HepG2 (cell line): ENCODE data around the gene RACGAP1. TPM values are rescaled to one million over a fixed set of nuclear protein-coding genes. Genes with fewer than 3 reads are reported as not detected.

Source experiments
- ATAC-seq: fragments of 200-7000 bp; cut with Tn5 transposase; 3 replicates; pipeline ENCODE4 v1.9.1; 2020; ENCODE audit warnings: mild to moderate bottlenecking, moderate library complexity
- BruUV-seq: library from RNA; stranded (reverse); fragments of 400-500 nt; replicated peaks from 2 replicates; lab custom pipeline; 2021; lab: Mats Ljungman, UMichigan
- CTCF ChIA-PET: fragments of 300-600 bp; formaldehyde crosslinking; extraction: SDS; loops from one replicate; lab custom pipeline; 2021; ENCODE audit warnings: low total read pairs, inconsistent platforms, low intra/inter-chr PET ratio; lab: Yijun Ruan, JAX
- POLR2A ChIA-PET: fragments of 350-600 bp; sonication (Branson Sonifier 250); formaldehyde crosslinking; loops from one replicate; lab custom pipeline; 2020; ENCODE audit warnings: antibody characterized with exemption, inconsistent platforms; lab: Yijun Ruan, JAX
- DNase-seq: peaks from one replicate; pipeline ENCODE4 v3.0.0-alpha.2; 2015; ENCODE audit warnings: low spot score
- FAIRE-seq: peaks from 3 replicates; lab custom pipeline; 2011; peaks lifted over from hg19 to GRCh38; lab: Jason Lieb, UNC
- H2AFZ ChIP-seq: one replicate; pipeline ENCODE4 v1.6.1; 2011; ENCODE audit warnings: low read length, inconsistent platforms
- H3K27ac ChIP-seq: fragments of 300-600 bp; 3 replicates; pipeline ENCODE4 v1.8.0; 2011; ENCODE audit warnings: mixed run types, mild to moderate bottlenecking, mixed read lengths, low read length, inconsistent platforms; ENCODE audit not compliant: insufficient read depth; ENCODE audit errors: extremely low read length
- H3K27me3 ChIP-seq, 2 experiments: fragments of 200-600 bp in 1 of 2; 2 replicates in 1 of 2; 3 replicates in 1 of 2; pipeline versions ENCODE4 v1.6.0 to v1.8.0; 2011; ENCODE audit warnings: low read length in 2 of 2, mild to moderate bottlenecking in 2 of 2, moderate library complexity in 2 of 2, inconsistent platforms in 1 of 2; ENCODE audit not compliant: insufficient read depth in 2 of 2, control insufficient read depth in 1 of 2
- H3K36me3 ChIP-seq, 2 experiments: fragments of 200-600 bp in 1 of 2; replicated peaks in 1 of 2; 2 replicates in 1 of 2; 3 replicates in 1 of 2; pipeline versions ENCODE4 v1.5.1 to v1.8.0; 2011; ENCODE audit warnings: low read length in 2 of 2, inconsistent platforms in 1 of 2; ENCODE audit not compliant: insufficient read depth in 2 of 2, control insufficient read depth in 1 of 2
- H3K4me1 ChIP-seq: 2 replicates; pipeline ENCODE4 v1.5.1; 2012; ENCODE audit warnings: low read length, inconsistent platforms; ENCODE audit not compliant: insufficient read depth
- H3K4me2 ChIP-seq: 2 replicates; pipeline ENCODE4 v1.6.0; 2011; ENCODE audit warnings: low read depth, low read length, inconsistent platforms
- H3K4me3 ChIP-seq, 3 experiments: fragments of 200-600 bp in 1 of 3; sonication (generic), shearing (Covaris generic) in 1 of 3; replicated peaks in 1 of 3; 2 replicates each; pipeline ENCODE4 v1.5.1; 2011 to 2016; ENCODE audit warnings: low read length in 3 of 3, inconsistent platforms in 2 of 3, low read depth in 2 of 3, mild to moderate bottlenecking in 2 of 3, control low read depth in 1 of 3, mixed read lengths in 1 of 3; ENCODE audit not compliant: insufficient read depth in 1 of 3
- H3K79me2 ChIP-seq: one replicate; pipeline ENCODE4 v1.6.1; 2011; ENCODE audit warnings: low read length, inconsistent platforms; ENCODE audit not compliant: insufficient read depth
- H3K9ac ChIP-seq: 2 replicates; pipeline ENCODE4 v1.6.0; 2011; ENCODE audit warnings: mild to moderate bottlenecking, low read depth, low read length, inconsistent platforms; ENCODE audit not compliant: insufficient read depth
- H3K9me3 ChIP-seq: 2 replicates; pipeline ENCODE4 v1.5.1; 2012; ENCODE audit warnings: mild to moderate bottlenecking, low read length
- H4K20me1 ChIP-seq: 2 replicates; pipeline ENCODE4 v1.6.0; 2011; ENCODE audit warnings: inconsistent platforms, mild to moderate bottlenecking, low read length, moderate library complexity; ENCODE audit not compliant: insufficient read depth
- NFIB ChIP-seq: sonication (generic); formaldehyde crosslinking; IDR thresholded peaks from 2 replicates; pipeline ENCODE4 v1.9.0; 2021; ENCODE audit warnings: missing genetic modification reagents, mild to moderate bottlenecking, borderline replicate concordance
- RFX1 ChIP-seq: fragments of 450-650 bp; IDR thresholded peaks from 2 replicates; pipeline ENCODE4 v1.6.1; 2017
- RFX5 ChIP-seq: IDR thresholded peaks from 2 replicates; pipeline ENCODE4 v1.6.1; 2011; ENCODE audit warnings: low read depth, low read length, improper control_type of control experiment
- ZNF292 ChIP-seq: sonication (generic); formaldehyde crosslinking; IDR thresholded peaks from 2 replicates; pipeline ENCODE4 v1.8.1; 2022; ENCODE audit warnings: mild to moderate bottlenecking, low read depth, missing genetic modification reagents, borderline replicate concordance
- ZNF33B ChIP-seq: sonication (generic); formaldehyde crosslinking; IDR thresholded peaks from 2 replicates; pipeline ENCODE4 v1.5.1; 2020; ENCODE audit warnings: mild to moderate bottlenecking, missing genetic modification reagents
- ZNF709 ChIP-seq: sonication (generic); formaldehyde crosslinking; IDR thresholded peaks from 2 replicates; pipeline ENCODE4 v1.5.0; 2020; ENCODE audit warnings: mild to moderate bottlenecking, missing genetic modification reagents
- ZNF883 ChIP-seq: sonication (generic); formaldehyde crosslinking; IDR thresholded peaks from 2 replicates; pipeline ENCODE4 v1.5.1; 2020; ENCODE audit warnings: mild to moderate bottlenecking, missing genetic modification reagents; ENCODE audit errors: not compliant biosample characterization
- WGBS: methylation state at CpG from one replicate; pipeline ENCODE4 v1.1.6; 2017; ENCODE audit warnings: low lambda C conversion rate; 5-methylcytosine and 5-hydroxymethylcytosine counted together
- in situ Hi-C: cut with HindIII; loops from 2 replicates; pipeline ENCODE4 v1.10.0; 2017; ENCODE audit warnings: low pct_unique_long_range_greater_than_20kb; ENCODE audit not compliant: extremely low pct_ligation_motif_present
- intact Hi-C: fragments of 100-400 bp; cut with micrococcal nuclease; formaldehyde crosslinking; loops from one replicate; pipeline ENCODE4 v1.10.0; 2022; ENCODE audit not compliant: unreplicated experiment
- polyA plus RNA-seq, 8 experiments: library from polyadenylated mRNA; depleted of rRNA in 3 of 8; stranded (reverse) in 7 of 8; unstranded in 1 of 8; fragments of >200 nt; fragmentation: Illumina TruSeq in 4 of 8; extraction: Trizol in 4 of 8; gene quantifications; 2 replicates each; pipeline versions ENCODE4 v1.2.1 to v1.2.3, GENCODE V29; 2011 to 2016; ENCODE audit warnings: low read depth in 4 of 8, missing spikeins in 1 of 8, mixed read lengths in 1 of 8; ENCODE audit not compliant: insufficient read depth in 1 of 8
- total RNA-seq, 5 experiments: library from RNA; depleted of rRNA; stranded (reverse); fragments of >200 nt; fragmentation: Illumina TruSeq; extraction: Trizol; gene quantifications; 2 replicates each; pipeline ENCODE4 v1.2.3, GENCODE V29; 2016; ENCODE audit warnings: low read depth in 1 of 5
- TF ChIP-seq, protein P1 (sequence below): sonication (generic); formaldehyde crosslinking; IDR thresholded peaks from 2 replicates; pipeline ENCODE4 v1.5.0; 2020; ENCODE audit warnings: mild to moderate bottlenecking, missing genetic modification reagents
- TF ChIP-seq, protein P2 (sequence below): sonication (generic); formaldehyde crosslinking; IDR thresholded peaks from 2 replicates; pipeline ENCODE4 v1.4.0; 2020; ENCODE audit warnings: missing genetic modification reagents

Gene RACGAP1
- total and polyA plus RNA-seq, 2 of the 13 experiments (the other 11 are each of a cell fraction or from before 2014, with no cell fraction given) = 16.7 to 57.9 TPM

GRCh38 chr12:49969651-49970429 is 55.5 kb downstream of the RACGAP1 start:
- intact Hi-C loops (no loop called here), in situ Hi-C loops (loop anchor here (5.0 kb wide), 1 partner anchor 87 kb away; the partner anchor contains the start of gene ASIC1)
- H3K4me2 ChIP-seq = no peak overlapping the region
- no peak overlapping the region for H3K9ac ChIP-seq
- H2AFZ ChIP-seq = no peak overlapping the region
- ChIA-PET CTCF (no interaction called here), POLR2A (interaction anchor here (3.0 kb wide), 1 partner anchor 10 kb away, joined by 24 read pairs; no protein-coding TSS in a partner anchor)
- H3K27ac ChIP-seq = no peak overlapping the region
- BruUV-seq = no TSS peak
- no peaks in the 10 kb centered on the region for H3K36me3 ChIP-seq
- peaks cover 2 to 57% of the 10 kb centered on the region in 2 experiments for H3K27me3 ChIP-seq
- ATAC-seq (no peak), FAIRE-seq (no peak), DNase-seq (no peak)
- H3K79me2 ChIP-seq = no peaks in the 10 kb centered on the region
- H4K20me1 ChIP-seq = no peaks in the 10 kb centered on the region
- peaks cover 56% of the 10 kb centered on the region for H3K4me1 ChIP-seq
- H3K4me3 ChIP-seq = no peak overlapping the region
- H3K9me3 ChIP-seq = no peaks in the 10 kb centered on the region
- 63% methylated on average over 12 of the region's 12 CpGs for WGBS
- TF ChIP-seq, protein P1, sequence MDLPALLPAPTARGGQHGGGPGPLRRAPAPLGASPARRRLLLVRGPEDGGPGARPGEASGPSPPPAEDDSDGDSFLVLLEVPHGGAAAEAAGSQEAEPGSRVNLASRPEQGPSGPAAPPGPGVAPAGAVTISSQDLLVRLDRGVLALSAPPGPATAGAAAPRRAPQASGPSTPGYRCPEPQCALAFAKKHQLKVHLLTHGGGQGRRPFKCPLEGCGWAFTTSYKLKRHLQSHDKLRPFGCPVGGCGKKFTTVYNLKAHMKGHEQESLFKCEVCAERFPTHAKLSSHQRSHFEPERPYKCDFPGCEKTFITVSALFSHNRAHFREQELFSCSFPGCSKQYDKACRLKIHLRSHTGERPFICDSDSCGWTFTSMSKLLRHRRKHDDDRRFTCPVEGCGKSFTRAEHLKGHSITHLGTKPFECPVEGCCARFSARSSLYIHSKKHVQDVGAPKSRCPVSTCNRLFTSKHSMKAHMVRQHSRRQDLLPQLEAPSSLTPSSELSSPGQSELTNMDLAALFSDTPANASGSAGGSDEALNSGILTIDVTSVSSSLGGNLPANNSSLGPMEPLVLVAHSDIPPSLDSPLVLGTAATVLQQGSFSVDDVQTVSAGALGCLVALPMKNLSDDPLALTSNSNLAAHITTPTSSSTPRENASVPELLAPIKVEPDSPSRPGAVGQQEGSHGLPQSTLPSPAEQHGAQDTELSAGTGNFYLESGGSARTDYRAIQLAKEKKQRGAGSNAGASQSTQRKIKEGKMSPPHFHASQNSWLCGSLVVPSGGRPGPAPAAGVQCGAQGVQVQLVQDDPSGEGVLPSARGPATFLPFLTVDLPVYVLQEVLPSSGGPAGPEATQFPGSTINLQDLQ = no peak
- TF ChIP-seq RFX1 (no peak), ZNF709 (CRISPR knock-in tag) (no peak), ZNF33B (CRISPR knock-in tag) (no peak), RFX5 (no peak), ZNF883 (no peak), ZNF292 (CRISPR knock-in tag) (no peak), NFIB (no peak)
- TF ChIP-seq, protein P2, sequence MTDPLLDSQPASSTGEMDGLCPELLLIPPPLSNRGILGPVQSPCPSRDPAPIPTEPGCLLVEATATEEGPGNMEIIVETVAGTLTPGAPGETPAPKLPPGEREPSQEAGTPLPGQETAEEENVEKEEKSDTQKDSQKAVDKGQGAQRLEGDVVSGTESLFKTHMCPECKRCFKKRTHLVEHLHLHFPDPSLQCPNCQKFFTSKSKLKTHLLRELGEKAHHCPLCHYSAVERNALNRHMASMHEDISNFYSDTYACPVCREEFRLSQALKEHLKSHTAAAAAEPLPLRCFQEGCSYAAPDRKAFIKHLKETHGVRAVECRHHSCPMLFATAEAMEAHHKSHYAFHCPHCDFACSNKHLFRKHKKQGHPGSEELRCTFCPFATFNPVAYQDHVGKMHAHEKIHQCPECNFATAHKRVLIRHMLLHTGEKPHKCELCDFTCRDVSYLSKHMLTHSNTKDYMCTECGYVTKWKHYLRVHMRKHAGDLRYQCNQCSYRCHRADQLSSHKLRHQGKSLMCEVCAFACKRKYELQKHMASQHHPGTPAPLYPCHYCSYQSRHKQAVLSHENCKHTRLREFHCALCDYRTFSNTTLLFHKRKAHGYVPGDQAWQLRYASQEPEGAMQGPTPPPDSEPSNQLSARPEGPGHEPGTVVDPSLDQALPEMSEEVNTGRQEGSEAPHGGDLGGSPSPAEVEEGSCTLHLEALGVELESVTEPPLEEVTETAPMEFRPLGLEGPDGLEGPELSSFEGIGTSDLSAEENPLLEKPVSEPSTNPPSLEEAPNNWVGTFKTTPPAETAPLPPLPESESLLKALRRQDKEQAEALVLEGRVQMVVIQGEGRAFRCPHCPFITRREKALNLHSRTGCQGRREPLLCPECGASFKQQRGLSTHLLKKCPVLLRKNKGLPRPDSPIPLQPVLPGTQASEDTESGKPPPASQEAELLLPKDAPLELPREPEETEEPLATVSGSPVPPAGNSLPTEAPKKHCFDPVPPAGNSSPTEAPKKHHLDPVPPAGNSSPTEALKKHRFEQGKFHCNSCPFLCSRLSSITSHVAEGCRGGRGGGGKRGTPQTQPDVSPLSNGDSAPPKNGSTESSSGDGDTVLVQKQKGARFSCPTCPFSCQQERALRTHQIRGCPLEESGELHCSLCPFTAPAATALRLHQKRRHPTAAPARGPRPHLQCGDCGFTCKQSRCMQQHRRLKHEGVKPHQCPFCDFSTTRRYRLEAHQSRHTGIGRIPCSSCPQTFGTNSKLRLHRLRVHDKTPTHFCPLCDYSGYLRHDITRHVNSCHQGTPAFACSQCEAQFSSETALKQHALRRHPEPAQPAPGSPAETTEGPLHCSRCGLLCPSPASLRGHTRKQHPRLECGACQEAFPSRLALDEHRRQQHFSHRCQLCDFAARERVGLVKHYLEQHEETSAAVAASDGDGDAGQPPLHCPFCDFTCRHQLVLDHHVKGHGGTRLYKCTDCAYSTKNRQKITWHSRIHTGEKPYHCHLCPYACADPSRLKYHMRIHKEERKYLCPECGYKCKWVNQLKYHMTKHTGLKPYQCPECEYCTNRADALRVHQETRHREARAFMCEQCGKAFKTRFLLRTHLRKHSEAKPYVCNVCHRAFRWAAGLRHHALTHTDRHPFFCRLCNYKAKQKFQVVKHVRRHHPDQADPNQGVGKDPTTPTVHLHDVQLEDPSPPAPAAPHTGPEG = no peak
